Measurements from ENCODE around the gene MRTFA.
A peak's percentile ranks its signal among the peaks of the same experiment; 100 is the strongest.

Gene MRTFA

GRCh38 chr22:40433416-40434090, 203.0 kb downstream of the MRTFA start:
- peak; percentile 62 for FAIRE-seq
- TF ChIP-seq PAX5 (IDR thresholded peaks at IDR 0.05; ENCODE audit: insufficient read depth, low read length, severe bottlenecking) (no peak), POLR2AphosphoS5 (IDR thresholded peaks at IDR 0.05; ENCODE audit: low read depth, low read length) (no peak)
- no peak for DNase-seq (ENCODE audit: insufficient read length, low spot score)

- FAIRE-seq = no peak
- DNase-seq (ENCODE audit: insufficient read length, low spot score) = no peak
- TF ChIP-seq POU2F2 (IDR thresholded peaks at IDR 0.05; ENCODE audit: low read depth, low read length) (no peak), POLR2A (IDR thresholded peaks at IDR 0.05; ENCODE audit: low read depth, low read length) (no peak), TAF1 (IDR thresholded peaks at IDR 0.05; ENCODE audit: low read depth, low read length) (no peak), PAX5 (IDR thresholded peaks at IDR 0.05; ENCODE audit: insufficient read depth, low read length, severe bottlenecking) (no peak), SPI1 (IDR thresholded peaks at IDR 0.05; ENCODE audit: low read depth, low read length) (no peak), POLR2AphosphoS5 (IDR thresholded peaks at IDR 0.05; ENCODE audit: low read depth, low read length) (no peak)
Measured at GRCh38 chr22:40432625-40433024, 203.9 kb downstream of the MRTFA start.

DNA sequence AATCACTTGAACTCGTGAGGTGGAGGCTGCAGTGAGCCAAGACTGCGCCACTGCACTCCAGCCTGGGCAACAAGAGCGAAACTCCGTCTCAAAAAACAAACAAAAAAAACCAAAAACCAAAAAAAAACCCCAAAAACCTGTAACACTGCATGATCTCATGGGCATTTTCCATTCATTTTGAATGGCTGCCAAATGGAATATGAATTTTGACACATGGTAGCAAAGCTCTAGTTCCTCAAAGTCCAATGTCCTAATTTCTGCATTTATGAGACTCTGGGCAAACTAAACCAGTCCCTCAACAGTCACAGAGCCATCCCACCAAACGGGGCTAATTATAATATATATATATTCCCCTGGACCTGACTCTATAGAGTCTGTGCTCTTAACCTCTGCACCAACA, 204.4 kb downstream of the MRTFA start:
- no peak for DNase-seq (ENCODE audit: insufficient read length, low spot score)
- TF ChIP-seq TAF1 (IDR thresholded peaks at IDR 0.05; ENCODE audit: low read depth, low read length) = no peak
- no peak for TF ChIP-seq POU2F2 (IDR thresholded peaks at IDR 0.05; ENCODE audit: low read depth, low read length)
- no peak for TF ChIP-seq POLR2AphosphoS5 (IDR thresholded peaks at IDR 0.05; ENCODE audit: low read depth, low read length)
- TF ChIP-seq POLR2A (IDR thresholded peaks at IDR 0.05; ENCODE audit: low read depth, low read length) = no peak
- TF ChIP-seq PAX5 (IDR thresholded peaks at IDR 0.05; ENCODE audit: insufficient read depth, low read length, severe bottlenecking) = no peak
- no peak for TF ChIP-seq SPI1 (IDR thresholded peaks at IDR 0.05; ENCODE audit: low read depth, low read length)
- no peak for FAIRE-seq

DNA sequence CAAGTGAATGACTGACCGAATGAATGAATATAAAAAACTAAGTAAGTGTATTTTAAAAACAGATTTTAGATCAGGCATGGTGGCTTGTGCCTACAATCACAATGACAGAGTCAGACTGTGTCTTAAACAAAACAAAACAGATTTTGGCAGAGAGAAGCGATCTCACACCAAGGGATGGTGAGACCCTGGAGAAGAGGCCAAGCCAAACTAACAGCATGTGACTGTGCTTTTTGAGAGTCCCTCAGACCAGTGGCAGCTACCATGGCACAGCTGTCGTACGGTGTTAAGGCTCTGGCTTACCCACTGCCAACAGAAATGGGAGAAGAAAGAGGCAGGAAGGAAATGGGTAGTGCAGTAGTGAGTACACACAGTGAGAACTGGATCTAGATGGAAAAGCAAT, 205.5 kb downstream of the MRTFA start:
- no peak for FAIRE-seq
- TF ChIP-seq POU2F2 (IDR thresholded peaks at IDR 0.05; ENCODE audit: low read depth, low read length) = no peak
- TF ChIP-seq SPI1 (IDR thresholded peaks at IDR 0.05; ENCODE audit: low read depth, low read length) = no peak
- no peak for TF ChIP-seq POLR2A (IDR thresholded peaks at IDR 0.05; ENCODE audit: low read depth, low read length)
- TF ChIP-seq TAF1 (IDR thresholded peaks at IDR 0.05; ENCODE audit: low read depth, low read length) = no peak
- no peak for TF ChIP-seq POLR2AphosphoS5 (IDR thresholded peaks at IDR 0.05; ENCODE audit: low read depth, low read length)
- TF ChIP-seq PAX5 (IDR thresholded peaks at IDR 0.05; ENCODE audit: insufficient read depth, low read length, severe bottlenecking) = no peak
- DNase-seq (ENCODE audit: insufficient read length, low spot score) = no peak

DNA sequence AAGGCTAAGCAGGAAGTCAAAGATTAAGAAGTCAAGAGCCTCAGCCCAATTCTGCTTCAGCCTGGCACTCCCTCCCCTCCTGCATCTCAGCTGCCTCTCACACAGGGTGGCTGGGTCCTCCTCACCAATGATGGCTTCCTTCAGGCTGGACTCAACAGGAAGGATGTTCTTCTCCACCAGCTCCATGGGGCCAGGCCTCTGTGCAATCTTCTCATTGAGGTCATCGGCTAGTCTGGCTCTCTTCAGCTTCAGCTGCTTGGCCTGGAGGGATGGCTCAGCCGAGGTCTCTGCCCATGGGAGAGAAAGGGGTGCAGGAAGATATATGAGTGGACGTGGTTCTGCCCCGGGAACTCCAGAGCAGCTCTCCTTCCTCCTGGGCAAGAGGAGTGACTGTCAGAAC, 207.0 kb downstream of the MRTFA start:
- DNase-seq (ENCODE audit: insufficient read length, low spot score) (no peak), FAIRE-seq (no peak)
- TF ChIP-seq POLR2A (IDR thresholded peaks at IDR 0.05; ENCODE audit: low read depth, low read length) = no peak

DNA sequence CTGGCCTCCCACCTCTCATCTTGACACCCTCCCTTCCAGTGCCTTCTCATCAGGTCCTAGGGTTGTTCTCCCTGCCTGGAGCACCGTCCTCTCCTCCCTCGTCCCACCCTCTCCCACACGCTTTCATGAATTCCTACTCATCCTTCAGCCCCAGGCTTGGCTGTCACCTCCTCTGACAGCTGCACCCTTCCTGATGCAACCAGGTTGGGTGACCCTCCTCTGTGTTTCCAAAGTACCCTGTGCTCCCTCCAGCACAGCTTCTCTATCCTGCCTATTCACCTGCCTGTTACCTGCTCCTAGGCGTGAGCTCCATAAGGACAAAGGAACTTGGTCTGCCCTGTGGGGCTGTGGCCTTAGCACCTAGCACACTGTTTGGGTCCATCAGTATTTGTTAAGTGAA, 207.7 kb downstream of the MRTFA start:
- TF ChIP-seq POLR2AphosphoS5 (IDR thresholded peaks at IDR 0.05; ENCODE audit: low read depth, low read length) (no peak), SPI1 (IDR thresholded peaks at IDR 0.05; ENCODE audit: low read depth, low read length) (no peak), POLR2A (IDR thresholded peaks at IDR 0.05; ENCODE audit: low read depth, low read length) (no peak)
- no peak for DNase-seq (ENCODE audit: insufficient read length, low spot score)
- FAIRE-seq = no peak

GRCh38 chr22:40426594-40427333, 209.8 kb downstream of the MRTFA start:
- no peak for TF ChIP-seq PAX5 (IDR thresholded peaks at IDR 0.05; ENCODE audit: insufficient read depth, low read length, severe bottlenecking)
- no peak for TF ChIP-seq POLR2A (IDR thresholded peaks at IDR 0.05; ENCODE audit: low read depth, low read length)
- TF ChIP-seq SPI1 (IDR thresholded peaks at IDR 0.05; ENCODE audit: low read depth, low read length) = no peak
- no peak for TF ChIP-seq POU2F2 (IDR thresholded peaks at IDR 0.05; ENCODE audit: low read depth, low read length)
- no peak for TF ChIP-seq POLR2AphosphoS5 (IDR thresholded peaks at IDR 0.05; ENCODE audit: low read depth, low read length)
- no peak for TF ChIP-seq TAF1 (IDR thresholded peaks at IDR 0.05; ENCODE audit: low read depth, low read length)
- FAIRE-seq (peak; percentile 55), DNase-seq (ENCODE audit: insufficient read length, low spot score) (no peak)

- TF ChIP-seq POLR2AphosphoS5 (IDR thresholded peaks at IDR 0.05; ENCODE audit: low read depth, low read length) (no peak), POLR2A (IDR thresholded peaks at IDR 0.05; ENCODE audit: low read depth, low read length) (no peak), POU2F2 (IDR thresholded peaks at IDR 0.05; ENCODE audit: low read depth, low read length) (no peak), TAF1 (IDR thresholded peaks at IDR 0.05; ENCODE audit: low read depth, low read length) (no peak), SPI1 (IDR thresholded peaks at IDR 0.05; ENCODE audit: low read depth, low read length) (no peak)
- FAIRE-seq (no peak), DNase-seq (ENCODE audit: insufficient read length, low spot score) (no peak)
Measured at GRCh38 chr22:40425082-40425481, 211.4 kb downstream of the MRTFA start.

GRCh38 chr22:40423882-40424640, 212.5 kb downstream of the MRTFA start:
- DNase-seq (ENCODE audit: insufficient read length, low spot score) = no peak
- TF ChIP-seq POLR2A (IDR thresholded peaks at IDR 0.05; ENCODE audit: low read depth, low read length) (no peak), SPI1 (IDR thresholded peaks at IDR 0.05; ENCODE audit: low read depth, low read length) (no peak), POLR2AphosphoS5 (IDR thresholded peaks at IDR 0.05; ENCODE audit: low read depth, low read length) (no peak), POU2F2 (IDR thresholded peaks at IDR 0.05; ENCODE audit: low read depth, low read length) (no peak), PAX5 (IDR thresholded peaks at IDR 0.05; ENCODE audit: insufficient read depth, low read length, severe bottlenecking) (no peak), TAF1 (IDR thresholded peaks at IDR 0.05; ENCODE audit: low read depth, low read length) (no peak)
- FAIRE-seq = no peak

DNA sequence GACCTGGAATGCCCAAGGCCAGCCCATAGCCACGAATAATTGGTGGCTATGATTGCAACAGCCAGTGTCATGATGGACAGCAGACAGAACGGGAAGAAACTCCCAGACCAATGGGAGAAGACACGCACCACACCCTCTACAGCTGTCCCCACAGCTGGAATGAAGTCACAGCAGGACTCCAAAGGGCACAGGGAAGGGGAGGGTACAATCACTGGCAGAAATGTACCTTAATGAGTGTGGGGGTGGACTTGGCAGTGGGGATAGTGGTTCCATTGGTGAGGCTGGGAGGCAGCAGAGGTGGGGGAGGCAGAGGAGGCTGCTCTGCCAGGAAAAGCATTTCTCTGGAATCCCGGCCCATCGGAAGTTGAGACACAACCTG, 213.2 kb downstream of the MRTFA start:
- FAIRE-seq (no peak), DNase-seq (ENCODE audit: insufficient read length, low spot score) (no peak)
- TF ChIP-seq SPI1 (IDR thresholded peaks at IDR 0.05; ENCODE audit: low read depth, low read length) = no peak
- TF ChIP-seq TAF1 (IDR thresholded peaks at IDR 0.05; ENCODE audit: low read depth, low read length) = no peak
